Large intestine (tissue), 3 donors: ENCODE measurements around the gene KCNQ1. TPM values are rescaled to one million over a fixed set of nuclear protein-coding genes. Genes with fewer than 3 reads are reported as not detected.

Source experiments
- DNase-seq, 2 donors: peaks; one replicate each; pipeline versions ENCODE4 v3.0.0 to v3.0.0-alpha.2; 2013
- H3K27ac ChIP-seq: one replicate; pipeline ENCODE4 v1.5.1; 2013; ENCODE audit warnings: low read length
- H3K27me3 ChIP-seq: 2 replicates; pipeline ENCODE4 v1.6.1; 2013; ENCODE audit warnings: low read length; ENCODE audit not compliant: control insufficient read depth, insufficient read depth
- H3K36me3 ChIP-seq: 2 replicates; pipeline ENCODE4 v1.6.1; 2013; ENCODE audit warnings: low read length; ENCODE audit not compliant: control insufficient read depth, insufficient read depth
- H3K4me1 ChIP-seq: one replicate; pipeline ENCODE4 v1.6.1; 2013; ENCODE audit warnings: low read length; ENCODE audit not compliant: control insufficient read depth, insufficient read depth
- H3K4me3 ChIP-seq: one replicate; pipeline ENCODE4 v1.5.1; 2013; ENCODE audit warnings: low read length
- H3K9me3 ChIP-seq: one replicate; pipeline ENCODE4 v1.6.1; 2013; ENCODE audit warnings: mild to moderate bottlenecking, low read depth, low read length, moderate library complexity; ENCODE audit not compliant: control insufficient read depth
- WGBS: methylation state at CpG from one replicate; pipeline ENCODE4 v1.1.5; 2013; ENCODE audit warnings: low lambda C conversion rate; ENCODE audit not compliant: insufficient coverage; 5-methylcytosine and 5-hydroxymethylcytosine counted together
- polyA plus RNA-seq: library from polyadenylated mRNA; unstranded; fragments of 120-200 nt; gene quantifications from one replicate; pipeline ENCODE4 v1.2.1, GENCODE V29; 2013

KCNQ1 gene
- polyA plus RNA-seq, 1 donor, result 19.5 TPM

GRCh38 chr11:2539371-2540222 lies 94.8 kb downstream of the KCNQ1 start:
- DNase-seq, result no peak
- WGBS, result no CpG with 5 or more reads among the region's 34 CpGs
- Histone ChIP-seq H3K4me1 (peaks cover under 1% of the 10 kb centered on the region), H3K27ac (no peak overlapping the region), H3K27me3 (no peaks in the 10 kb centered on the region), H3K36me3 (peaks cover 2% of the 10 kb centered on the region), H3K4me3 (no peak overlapping the region), H3K9me3 (peaks cover 10% of the 10 kb centered on the region)

- 100% methylated on average over 1 of the region's 16 CpGs for WGBS
- no peak overlapping the region for H3K27ac ChIP-seq
- H3K4me3 ChIP-seq, result no peak overlapping the region
- H3K27me3 ChIP-seq, result no peaks in the 10 kb centered on the region
- H3K4me1 ChIP-seq, result no peaks in the 10 kb centered on the region
- no peak for DNase-seq
- peaks cover 2% of the 10 kb centered on the region for H3K36me3 ChIP-seq
- H3K9me3 ChIP-seq, result peaks cover 10% of the 10 kb centered on the region
Observed at GRCh38 chr11:2540223-2540991, 95.6 kb downstream of the KCNQ1 start.

DNA sequence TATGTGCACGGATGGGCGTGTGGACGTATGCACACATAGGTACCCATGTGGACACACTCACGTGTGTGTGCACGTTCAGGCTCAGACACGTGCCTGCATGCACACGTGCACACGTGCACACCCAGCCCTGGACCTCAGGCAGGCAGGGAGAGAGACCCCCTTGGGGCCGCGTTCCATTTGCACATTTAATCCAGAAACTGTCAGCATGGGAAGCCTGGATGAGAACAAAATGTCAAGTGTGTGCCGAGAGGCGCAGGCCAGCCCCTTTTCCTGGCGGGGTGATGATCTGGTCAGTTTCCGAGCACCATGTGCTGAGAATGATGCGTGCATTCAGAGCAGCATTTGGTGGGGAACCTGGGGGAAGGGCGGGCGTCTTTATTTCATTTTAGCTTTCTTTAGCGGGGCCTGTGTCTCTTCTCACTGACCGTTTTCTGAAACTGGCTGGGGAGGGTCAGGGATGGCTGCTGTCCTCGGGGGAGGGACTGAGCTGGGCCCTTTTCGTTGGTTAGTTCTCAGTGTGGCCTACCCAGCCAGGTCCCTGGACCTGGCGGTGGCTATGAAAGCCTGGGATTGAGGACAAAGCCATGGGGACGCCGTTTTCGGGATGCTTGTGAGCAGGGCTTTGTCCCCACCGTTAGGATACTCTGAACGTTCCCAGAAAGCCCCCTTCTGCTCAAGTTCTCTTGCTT lies 96.3 kb downstream of the KCNQ1 start:
- H3K27me3 ChIP-seq, result no peaks in the 10 kb centered on the region
- WGBS, result no CpG with 5 or more reads among the region's 27 CpGs
- no peaks in the 10 kb centered on the region for H3K4me1 ChIP-seq
- H3K27ac ChIP-seq, result no peak overlapping the region
- H3K36me3 ChIP-seq, result peaks cover 2% of the 10 kb centered on the region
- no peak overlapping the region for H3K4me3 ChIP-seq
- no peak for DNase-seq
- H3K9me3 ChIP-seq, result peaks cover 6% of the 10 kb centered on the region

DNA sequence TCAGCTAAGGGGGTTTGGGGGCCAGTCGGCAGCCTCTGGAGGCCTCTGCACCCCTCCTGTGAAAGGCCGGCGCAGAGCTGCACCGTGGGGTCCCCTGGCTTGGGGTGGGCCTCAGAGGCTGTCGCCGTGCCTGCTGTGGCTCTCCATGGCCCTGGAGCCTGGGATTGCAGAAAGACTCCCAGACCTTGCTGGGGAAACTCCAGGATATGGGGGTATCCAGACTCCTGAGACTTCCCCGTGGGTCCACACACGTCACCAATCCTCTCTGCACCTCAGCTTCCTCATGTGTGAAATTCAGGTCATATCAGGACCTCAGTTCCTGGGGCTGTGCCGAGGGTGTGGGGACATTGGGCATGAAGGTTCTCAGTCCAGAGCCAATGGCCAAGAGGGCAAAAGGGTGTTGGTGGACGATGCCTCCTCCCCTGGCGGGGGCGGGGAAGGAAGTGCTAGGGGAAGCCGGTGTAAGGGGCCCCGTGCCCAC lies 97.1 kb downstream of the KCNQ1 start:
- H3K9me3 ChIP-seq, result peaks cover 6% of the 10 kb centered on the region
- H3K27me3 ChIP-seq, result no peaks in the 10 kb centered on the region
- no peaks in the 10 kb centered on the region for H3K4me1 ChIP-seq
- DNase-seq, result no peak
- H3K27ac ChIP-seq, result no peak overlapping the region
- peaks cover 2% of the 10 kb centered on the region for H3K36me3 ChIP-seq
- no peak overlapping the region for H3K4me3 ChIP-seq
- no CpG with 5 or more reads among the region's 14 CpGs for whole genome bisulfite sequencing

- H3K4me1 ChIP-seq, result no peaks in the 10 kb centered on the region
- H3K4me3 ChIP-seq, result no peak overlapping the region
- no peak overlapping the region for H3K27ac ChIP-seq
- 100% methylated on average over 1 of the region's 10 CpGs for WGBS
- H3K9me3 ChIP-seq, result peaks cover 6% of the 10 kb centered on the region
- no peak for DNase-seq
- H3K27me3 ChIP-seq, result no peaks in the 10 kb centered on the region
- H3K36me3 ChIP-seq, result peaks cover 2% of the 10 kb centered on the region
Observed at GRCh38 chr11:2542406-2542805, 97.6 kb downstream of the KCNQ1 start.

GRCh38 chr11:2547806-2548205 lies 103.0 kb downstream of the KCNQ1 start:
- 83% methylated on average over 1 of the region's 16 CpGs for WGBS

DNA sequence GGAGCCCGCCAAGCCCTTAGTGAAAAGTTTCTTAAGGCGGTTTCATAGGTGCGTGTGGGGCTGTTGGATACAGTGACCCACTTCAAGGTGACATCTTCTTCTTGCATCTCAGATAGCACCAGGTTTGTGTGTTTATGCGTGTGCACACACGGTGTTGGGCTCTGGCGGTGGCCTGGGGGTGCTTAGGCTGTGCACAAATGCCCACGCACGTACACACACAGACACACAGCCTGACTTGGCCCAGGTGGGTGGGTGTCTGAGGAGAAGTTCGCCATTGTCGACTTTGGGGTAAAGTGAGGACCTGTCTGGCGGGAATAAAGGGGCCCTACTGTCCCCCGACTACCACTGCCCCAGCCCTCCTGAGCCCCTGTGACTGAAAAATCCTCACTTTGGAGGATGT lies 103.8 kb downstream of the KCNQ1 start:
- Histone ChIP-seq H3K36me3 (no peaks in the 10 kb centered on the region), H3K4me3 (no peak overlapping the region), H3K27ac (no peak overlapping the region), H3K4me1 (no peaks in the 10 kb centered on the region), H3K9me3 (peaks cover 20% of the 10 kb centered on the region), H3K27me3 (no peaks in the 10 kb centered on the region)
- WGBS, result no CpG with 5 or more reads among the region's 12 CpGs
- DNase-seq, result no peak

More at GRCh38 chr11:2547806-2548205, 103.0 kb downstream of the KCNQ1 start:
- DNase-seq, result no peak
- no peak overlapping the region for H3K27ac ChIP-seq
- peaks cover 20% of the 10 kb centered on the region for H3K9me3 ChIP-seq
- H3K4me1 ChIP-seq, result no peaks in the 10 kb centered on the region
- no peaks in the 10 kb centered on the region for H3K36me3 ChIP-seq
- H3K4me3 ChIP-seq, result no peak overlapping the region
- H3K27me3 ChIP-seq, result no peaks in the 10 kb centered on the region

- no peak for DNase-seq
- Histone ChIP-seq H3K9me3 (peaks cover 20% of the 10 kb centered on the region), H3K27ac (no peak overlapping the region), H3K4me3 (no peak overlapping the region), H3K4me1 (no peaks in the 10 kb centered on the region), H3K27me3 (no peaks in the 10 kb centered on the region), H3K36me3 (no peaks in the 10 kb centered on the region)
- WGBS, result no CpG with 5 or more reads among the region's 7 CpGs
Observed at GRCh38 chr11:2549080-2549479, 104.3 kb downstream of the KCNQ1 start.

DNA sequence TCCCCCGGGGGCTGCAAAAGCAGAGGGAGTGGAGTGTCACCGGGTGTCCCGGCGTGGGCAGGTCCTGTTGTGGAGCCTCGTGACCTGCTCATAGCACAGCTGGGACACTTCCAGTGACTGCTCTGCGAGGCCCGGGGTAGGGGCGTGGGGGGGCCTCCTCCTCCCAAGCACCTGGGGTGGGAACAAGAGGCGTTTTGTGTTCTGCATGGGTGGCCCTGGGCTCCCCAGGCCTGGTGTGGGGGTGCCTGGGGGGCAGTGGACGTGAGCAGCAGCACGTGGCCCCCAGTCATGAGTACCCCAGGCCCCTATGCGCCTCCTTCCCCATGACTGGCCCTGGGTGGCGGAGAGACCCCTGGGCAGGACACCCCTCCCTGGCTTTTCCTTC lies 104.7 kb downstream of the KCNQ1 start:
- no peak for DNase-seq
- Histone ChIP-seq H3K4me1 (peaks cover 3% of the 10 kb centered on the region), H3K9me3 (peaks cover 20% of the 10 kb centered on the region), H3K27ac (no peak overlapping the region), H3K27me3 (no peaks in the 10 kb centered on the region), H3K4me3 (no peak overlapping the region), H3K36me3 (no peaks in the 10 kb centered on the region)
- no CpG with 5 or more reads among the region's 13 CpGs for WGBS
